Left ventricle myocardium inferior (tissue), 1 donor: Measurements from ENCODE around the gene FBLN2. TPM values are rescaled to one million over a fixed set of nuclear protein-coding genes. Genes with fewer than 3 reads are reported as not detected.

Experiments
- DNase-seq: peaks from one replicate; pipeline ENCODE4 v3.0.0-alpha.2; 2020
- H3K27ac ChIP-seq: fragments of 200-600 bp; replicated peaks from 2 replicates; pipeline ENCODE4 v1.8.0; 2021
- H3K27me3 ChIP-seq: fragments of 200-600 bp; 2 replicates; pipeline ENCODE4 v1.8.0; 2021; ENCODE audit warnings: low read depth
- H3K36me3 ChIP-seq: fragments of 200-600 bp; 2 replicates; pipeline ENCODE4 v1.8.0; 2021
- H3K4me1 ChIP-seq: fragments of 200-600 bp; 2 replicates; pipeline ENCODE4 v1.8.0; 2021
- H3K4me3 ChIP-seq: fragments of 200-600 bp; 2 replicates; pipeline ENCODE4 v1.8.0; 2021; ENCODE audit warnings: mild to moderate bottlenecking, moderate library complexity
- H3K9me3 ChIP-seq: fragments of 200-600 bp; replicated peaks from 2 replicates; pipeline ENCODE4 v1.8.0; 2021
- CTCF ChIP-seq: fragments of 200-600 bp; IDR thresholded peaks from 2 replicates; pipeline ENCODE4 v1.8.0; 2021; ENCODE audit warnings: antibody characterized with exemption, mild to moderate bottlenecking, borderline replicate concordance
- intact Hi-C: fragments of 100-400 bp; cut with micrococcal nuclease; formaldehyde crosslinking; loops from one replicate; pipeline ENCODE4 v1.11.0; 2022
- total RNA-seq: library from RNA; stranded (reverse); fragmentation: NEBNext Ultra II Directional; extraction: Animal tissue kit (Norgen Biotek cat#: 25700); gene quantifications from one replicate; pipeline ENCODE4 v1.2.1, GENCODE V29; 2021
- donor health status: DM: no; HTN: yes; CAD: no; lungs with severe emphysema.

Gene FBLN2
- total RNA-seq, 1 donor from 2014 or later = 56.7 TPM

- no peaks in the 10 kb centered on the region for H3K9me3 ChIP-seq
- no peak overlapping the region for H3K27ac ChIP-seq
- DNase-seq = no peak
- intact Hi-C loops = no loop called here
- no peak overlapping the region for H3K4me3 ChIP-seq
- no peak for TF ChIP-seq CTCF
- H3K4me1 ChIP-seq = peaks cover 23% of the 10 kb centered on the region
- no peaks in the 10 kb centered on the region for H3K36me3 ChIP-seq
- peaks cover 55% of the 10 kb centered on the region for H3K27me3 ChIP-seq
Measured at GRCh38 chr3:13597661-13598060, 48.7 kb downstream of the FBLN2 start.

- no peaks in the 10 kb centered on the region for H3K36me3 ChIP-seq
- intact Hi-C loops = no loop called here
- H3K9me3 ChIP-seq = no peaks in the 10 kb centered on the region
- H3K27me3 ChIP-seq = peaks cover 55% of the 10 kb centered on the region
- H3K27ac ChIP-seq = no peak overlapping the region
- TF ChIP-seq CTCF = no peak
- no peak for DNase-seq
- no peak overlapping the region for H3K4me3 ChIP-seq
- peaks cover 23% of the 10 kb centered on the region for H3K4me1 ChIP-seq
Measured at GRCh38 chr3:13598201-13598600, 49.3 kb downstream of the FBLN2 start.

GRCh38 chr3:13598926-13599886 lies 50.3 kb downstream of the FBLN2 start:
- H3K27ac ChIP-seq = peak overlapping the region; percentile 19
- TF ChIP-seq CTCF = no peak

GRCh38 chr3:13599887-13600450 lies 51.0 kb downstream of the FBLN2 start:
- H3K36me3 ChIP-seq = no peaks in the 10 kb centered on the region
- no peaks in the 10 kb centered on the region for H3K9me3 ChIP-seq
- peaks cover 47% of the 10 kb centered on the region for H3K27me3 ChIP-seq
- no peak overlapping the region for H3K27ac ChIP-seq
- peaks cover 12% of the 10 kb centered on the region for H3K4me1 ChIP-seq
- DNase-seq = no peak
- TF ChIP-seq CTCF = no peak
- intact Hi-C loops = no loop called here
- no peak overlapping the region for H3K4me3 ChIP-seq

More at GRCh38 chr3:13598926-13599886, 50.3 kb downstream of the FBLN2 start:
- Histone ChIP-seq H3K4me3 (no peak overlapping the region), H3K27me3 (peaks cover 50% of the 10 kb centered on the region), H3K4me1 (peaks cover 19% of the 10 kb centered on the region), H3K9me3 (no peaks in the 10 kb centered on the region), H3K36me3 (no peaks in the 10 kb centered on the region)
- no peak for DNase-seq
- intact Hi-C loops = no loop called here

- Histone ChIP-seq H3K9me3 (no peaks in the 10 kb centered on the region), H3K27ac (no peak overlapping the region), H3K4me1 (peaks cover 11% of the 10 kb centered on the region), H3K27me3 (peaks cover 35% of the 10 kb centered on the region), H3K36me3 (no peaks in the 10 kb centered on the region), H3K4me3 (no peak overlapping the region)
- no peak for DNase-seq
- no peak for TF ChIP-seq CTCF
- intact Hi-C loops = no loop called here
Measured at GRCh38 chr3:13600950-13601691, 52.2 kb downstream of the FBLN2 start.
